Right lobe of liver (tissue), 6 donors: ENCODE data around the gene GRB10. TPM values are rescaled to one million over a fixed set of nuclear protein-coding genes. Genes with fewer than 3 reads are reported as not detected.

ENCODE experiments used
- ATAC-seq, 4 donors: fragments of 200-7000 bp; cut with Tn5 transposase; one replicate each; pipeline ENCODE4 v1.9.1; 2020; ENCODE audit warnings: mild to moderate bottlenecking in 4 of 4, moderate library complexity in 4 of 4
- DNase-seq, 3 donors: peaks; one replicate each; pipeline ENCODE4 v3.0.0-alpha.2; 2020
- H3K27ac ChIP-seq, 3 donors: fragments of 200-600 bp; one replicate each; pipeline ENCODE4 v1.8.0; 2022
- H3K27me3 ChIP-seq, 2 donors: fragments of 200-600 bp; one replicate each; pipeline ENCODE4 v1.8.0; 2022
- H3K36me3 ChIP-seq, 4 donors: fragments of 200-600 bp; sonication (generic) in 1 of 4; one replicate each; pipeline versions ENCODE4 v1.5.1 to v1.8.0; 2017 to 2022; ENCODE audit warnings: control low read depth in 1 of 4
- H3K4me1 ChIP-seq, 4 donors: fragments of 200-600 bp; sonication (generic) in 1 of 4; one replicate each; pipeline versions ENCODE4 v1.5.1 to v1.8.0; 2017 to 2022; ENCODE audit warnings: control low read depth in 1 of 4
- H3K4me3 ChIP-seq, 3 donors: fragments of 200-600 bp; one replicate each; pipeline ENCODE4 v1.8.0; 2022
- H3K9me3 ChIP-seq, 4 donors: fragments of 200-600 bp; sonication (generic) in 1 of 4; one replicate each; pipeline versions ENCODE4 v1.5.1 to v1.8.0; 2017 to 2022; ENCODE audit warnings: control low read depth in 1 of 4
- POLR2A ChIP-seq: fragments of 450-650 bp; IDR thresholded peaks from one replicate; pipeline ENCODE4 v1.6.1; 2017; ENCODE audit warnings: antibody characterized with exemption, mild to moderate bottlenecking
- WGBS: methylation state at CpG from one replicate; pipeline ENCODE4 v1.1.6; 2018; ENCODE audit warnings: low coverage, low lambda C conversion rate; ENCODE audit not compliant: insufficient coverage; ENCODE audit errors: missing lambda C conversion rate; 5-methylcytosine and 5-hydroxymethylcytosine counted together
- intact Hi-C, 2 donors: fragments of 100-400 bp; cut with DNase I; formaldehyde crosslinking; loops; one replicate each; pipeline versions ENCODE4 v1.11.2 to v1.14.1; 2022
- total RNA-seq, 6 experiments: library from RNA; depleted of rRNA in 2 of 6; stranded (reverse); fragments of >200 nt in 2 of 6; fragmentation: NEBNext Ultra II Directional in 3 of 6; extraction: Animal tissue kit (Norgen Biotek cat#: 25700) in 3 of 6; gene quantifications; one replicate each; pipeline versions ENCODE4 v1.1.0 to v1.2.4, GENCODE V29; 2016 to 2023
- TF ChIP-seq, protein P1 (sequence below), 4 donors: fragments of 200-600 bp in 3 of 4; fragments of 450-650 bp in 1 of 4; IDR thresholded peaks; one replicate each; pipeline versions ENCODE4 v1.5.1 to v1.8.0; 2016 to 2022; ENCODE audit warnings: antibody characterized with exemption in 4 of 4, mild to moderate bottlenecking in 2 of 4
- donor health status: DM: no; HTN: yes; CAD: no.
- donor health status: DM: no; HTN: no; CAD: no.
- donor health status: DM: no; HTN: no; CAD: no.
- donor health status: DM: no; HTN: yes; CAD: no.
- donor health status: DM: no; HTN: yes; CAD: no.

GRB10 gene
- total RNA-seq, 6 experiments from 2014 or later, result 24.9 to 55.5 (median 40.0) TPM

GRCh38 chr7:50826371-50827172 is 43.9 kb upstream of the GRB10 start:
- Histone ChIP-seq H3K27ac (no peak overlapping the region), H3K4me1 (no peaks in the 10 kb centered on the region), H3K4me3 (no peak overlapping the region), H3K27me3 (no peaks in the 10 kb centered on the region), H3K36me3 (no peaks in the 10 kb centered on the region), H3K9me3 (no peaks in the 10 kb centered on the region)
- ATAC-seq, result peak; percentile 44 to 85 (median 58)
- intact Hi-C loops, result no loop called here
- DNase-seq, result no peak
- WGBS, result 70% methylated on average over 8 of the region's 8 CpGs
- TF ChIP-seq, protein P1, sequence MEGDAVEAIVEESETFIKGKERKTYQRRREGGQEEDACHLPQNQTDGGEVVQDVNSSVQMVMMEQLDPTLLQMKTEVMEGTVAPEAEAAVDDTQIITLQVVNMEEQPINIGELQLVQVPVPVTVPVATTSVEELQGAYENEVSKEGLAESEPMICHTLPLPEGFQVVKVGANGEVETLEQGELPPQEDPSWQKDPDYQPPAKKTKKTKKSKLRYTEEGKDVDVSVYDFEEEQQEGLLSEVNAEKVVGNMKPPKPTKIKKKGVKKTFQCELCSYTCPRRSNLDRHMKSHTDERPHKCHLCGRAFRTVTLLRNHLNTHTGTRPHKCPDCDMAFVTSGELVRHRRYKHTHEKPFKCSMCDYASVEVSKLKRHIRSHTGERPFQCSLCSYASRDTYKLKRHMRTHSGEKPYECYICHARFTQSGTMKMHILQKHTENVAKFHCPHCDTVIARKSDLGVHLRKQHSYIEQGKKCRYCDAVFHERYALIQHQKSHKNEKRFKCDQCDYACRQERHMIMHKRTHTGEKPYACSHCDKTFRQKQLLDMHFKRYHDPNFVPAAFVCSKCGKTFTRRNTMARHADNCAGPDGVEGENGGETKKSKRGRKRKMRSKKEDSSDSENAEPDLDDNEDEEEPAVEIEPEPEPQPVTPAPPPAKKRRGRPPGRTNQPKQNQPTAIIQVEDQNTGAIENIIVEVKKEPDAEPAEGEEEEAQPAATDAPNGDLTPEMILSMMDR (IDR thresholded peaks at IDR 0.05), result no peak
- no peak for TF ChIP-seq POLR2A

DNA sequence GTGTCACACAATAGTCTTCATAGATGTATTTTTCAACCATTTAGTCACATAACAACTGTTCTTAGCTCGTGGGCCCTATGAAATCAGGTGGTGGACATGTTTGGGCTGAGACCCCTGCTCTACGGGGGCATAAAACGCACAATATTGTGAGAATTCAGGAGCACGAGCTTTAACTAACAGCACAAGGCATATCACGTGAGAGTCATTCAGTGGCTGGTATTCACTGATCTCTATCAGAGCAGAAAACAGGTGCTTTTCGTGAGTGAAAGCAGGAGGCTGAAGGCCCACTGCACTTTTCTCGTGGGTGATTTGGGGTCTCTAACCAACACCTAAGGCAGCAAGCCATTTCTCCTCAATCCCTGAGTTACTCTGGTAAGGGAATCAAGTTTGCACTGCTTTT is 42.8 kb upstream of the GRB10 start:
- Histone ChIP-seq H3K27ac (no peak overlapping the region), H3K27me3 (no peaks in the 10 kb centered on the region), H3K36me3 (no peaks in the 10 kb centered on the region), H3K9me3 (no peaks in the 10 kb centered on the region), H3K4me3 (no peak overlapping the region), H3K4me1 (no peaks in the 10 kb centered on the region)
- TF ChIP-seq, protein P1 (IDR thresholded peaks at IDR 0.05), result no peak
- no peak for TF ChIP-seq POLR2A
- DNase-seq (no peak), ATAC-seq (no peak)
- WGBS, result 76% methylated on average over 6 of the region's 7 CpGs
- intact Hi-C loops, result no loop called here

GRCh38 chr7:50824882-50825281 is 42.2 kb upstream of the GRB10 start:
- TF ChIP-seq POLR2A, result no peak
- TF ChIP-seq, protein P1 (IDR thresholded peaks at IDR 0.05), result no peak
- no peak overlapping the region for H3K4me3 ChIP-seq
- DNase-seq, result no peak
- H3K27ac ChIP-seq, result no peak overlapping the region
- no peaks in the 10 kb centered on the region for H3K4me1 ChIP-seq
- no peak for ATAC-seq
- no peaks in the 10 kb centered on the region for H3K9me3 ChIP-seq
- intact Hi-C loops, result no loop called here
- no peaks in the 10 kb centered on the region for H3K36me3 ChIP-seq
- H3K27me3 ChIP-seq, result no peaks in the 10 kb centered on the region
- WGBS, result 86% methylated on average over 1 of the region's 4 CpGs

- intact Hi-C loops, result no loop called here
- WGBS, result 81% methylated on average over 5 of the region's 5 CpGs
- no peak for ATAC-seq
- H3K4me1 ChIP-seq, result no peaks in the 10 kb centered on the region
- TF ChIP-seq POLR2A, result no peak
- TF ChIP-seq, protein P1 (IDR thresholded peaks at IDR 0.05), result no peak
- H3K27ac ChIP-seq, result no peak overlapping the region
- H3K9me3 ChIP-seq, result no peaks in the 10 kb centered on the region
- DNase-seq, result no peak
- no peaks in the 10 kb centered on the region for H3K36me3 ChIP-seq
- no peaks in the 10 kb centered on the region for H3K27me3 ChIP-seq
- no peak overlapping the region for H3K4me3 ChIP-seq
Observed at GRCh38 chr7:50822706-50823105, 40.0 kb upstream of the GRB10 start.
